Ishikawa (cell line): Measurements from ENCODE around the gene IFT43.

Source experiments
- CEBPB ChIP-seq: IDR thresholded peaks from 2 replicates; pipeline ENCODE4 v1.6.1; 2012
- CREB1 ChIP-seq: IDR thresholded peaks from 2 replicates; pipeline ENCODE4 v1.6.1; 2012; ENCODE audit warnings: low read depth
- EGR1 ChIP-seq: IDR thresholded peaks from 2 replicates; pipeline ENCODE4 v1.6.1; 2012
- EP300 ChIP-seq: IDR thresholded peaks from 2 replicates; pipeline ENCODE4 v1.6.1; 2012; ENCODE audit warnings: borderline replicate concordance
- FOXM1 ChIP-seq: IDR thresholded peaks from 2 replicates; pipeline ENCODE4 v1.6.1; 2012; ENCODE audit warnings: low read depth, borderline replicate concordance
- MAX ChIP-seq: IDR thresholded peaks from 2 replicates; pipeline ENCODE4 v1.6.1; 2012
- NFIC ChIP-seq: IDR thresholded peaks from 2 replicates; pipeline ENCODE4 v1.6.1; 2012
- RAD21 ChIP-seq: IDR thresholded peaks from 2 replicates; pipeline ENCODE4 v1.6.1; 2012; ENCODE audit warnings: low read depth
- REST ChIP-seq: IDR thresholded peaks from 2 replicates; pipeline ENCODE4 v1.6.1; 2012; ENCODE audit warnings: low read depth, mild to moderate bottlenecking
- TAF1 ChIP-seq: IDR thresholded peaks from 2 replicates; pipeline ENCODE4 v1.6.1; 2012; ENCODE audit warnings: low read depth, mild to moderate bottlenecking
- TCF12 ChIP-seq: IDR thresholded peaks from 2 replicates; pipeline ENCODE4 v1.6.1; 2012; ENCODE audit warnings: low read depth
- TEAD4 ChIP-seq: IDR thresholded peaks from 2 replicates; pipeline ENCODE4 v1.6.1; 2012
- YY1 ChIP-seq: IDR thresholded peaks from 2 replicates; pipeline ENCODE4 v1.6.1; 2012; ENCODE audit warnings: low read depth
- ZBTB7A ChIP-seq: IDR thresholded peaks from 2 replicates; pipeline ENCODE4 v1.6.1; 2012; ENCODE audit warnings: low read depth
- TF ChIP-seq, protein P1 (sequence below): IDR thresholded peaks from 2 replicates; pipeline ENCODE4 v1.6.1; 2012

The IFT43 gene

DNA sequence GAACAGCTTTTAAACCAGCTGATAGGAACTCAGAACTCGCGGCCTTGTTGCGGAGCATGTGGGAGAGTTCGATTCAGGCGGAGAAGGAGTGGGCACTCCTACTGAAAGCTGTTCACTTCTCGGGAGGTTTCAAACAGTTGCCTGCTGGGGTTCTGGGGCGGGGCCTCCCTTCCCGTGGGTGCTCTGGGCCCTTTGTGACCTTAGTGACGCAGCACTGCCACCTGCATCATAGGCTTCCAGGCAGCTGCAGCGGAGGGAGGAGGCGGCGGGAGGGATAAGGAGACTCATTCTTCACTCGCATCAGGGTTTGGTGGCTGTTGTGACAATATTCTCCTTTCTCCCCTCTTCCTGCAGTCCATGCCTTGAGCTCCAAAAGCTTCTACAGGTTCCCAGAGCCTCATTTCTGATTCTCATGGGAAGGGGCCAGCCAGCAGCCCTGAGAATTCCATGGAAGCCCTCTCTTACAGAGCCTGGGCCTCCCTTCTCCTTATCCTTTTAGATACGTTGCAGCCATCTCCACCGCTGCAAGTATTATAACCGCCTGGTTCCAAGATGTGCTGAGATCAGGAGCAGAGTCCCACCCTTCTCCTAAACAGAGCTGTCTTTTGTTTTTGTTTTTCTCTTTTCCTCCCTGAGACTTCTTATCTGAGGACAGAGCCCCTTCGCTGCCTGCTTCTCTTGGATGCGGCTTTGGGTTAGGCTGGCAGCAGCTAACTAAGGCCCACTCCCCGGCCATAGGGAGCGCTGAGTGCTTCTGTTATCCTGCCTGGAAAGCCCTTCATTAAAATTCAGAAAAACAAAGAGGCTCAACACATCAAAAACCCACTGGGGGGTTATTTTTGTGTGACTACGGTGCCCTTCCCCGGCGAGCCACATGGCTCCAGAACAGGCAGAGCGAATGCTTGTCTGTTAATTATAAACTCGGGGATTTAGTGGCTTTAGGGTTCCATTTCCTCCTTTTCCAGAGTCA is 98.5 kb downstream of the IFT43 start:
- TF ChIP-seq RAD21 (no peak), EP300 (no peak), ZBTB7A (no peak), TCF12 (no peak), REST (no peak), MAX (no peak), NFIC (no peak), YY1 (no peak), TAF1 (no peak), CEBPB (no peak), FOXM1 (no peak), CREB1 (no peak), TEAD4 (no peak), EGR1 (no peak)
- TF ChIP-seq, protein P1, sequence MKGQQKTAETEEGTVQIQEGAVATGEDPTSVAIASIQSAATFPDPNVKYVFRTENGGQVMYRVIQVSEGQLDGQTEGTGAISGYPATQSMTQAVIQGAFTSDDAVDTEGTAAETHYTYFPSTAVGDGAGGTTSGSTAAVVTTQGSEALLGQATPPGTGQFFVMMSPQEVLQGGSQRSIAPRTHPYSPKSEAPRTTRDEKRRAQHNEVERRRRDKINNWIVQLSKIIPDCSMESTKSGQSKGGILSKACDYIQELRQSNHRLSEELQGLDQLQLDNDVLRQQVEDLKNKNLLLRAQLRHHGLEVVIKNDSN, result no peak

GRCh38 chr14:76085358-76085757 is 99.8 kb downstream of the IFT43 start:
- TF ChIP-seq TEAD4, result no peak
- TF ChIP-seq EGR1, result no peak
- no peak for TF ChIP-seq CREB1
- no peak for TF ChIP-seq ZBTB7A
- no peak for TF ChIP-seq FOXM1
- no peak for TF ChIP-seq MAX
- no peak for TF ChIP-seq NFIC
- TF ChIP-seq CEBPB, result no peak
- no peak for TF ChIP-seq EP300
- TF ChIP-seq, protein P1, result no peak
- TF ChIP-seq TCF12, result no peak
- no peak for TF ChIP-seq YY1
- no peak for TF ChIP-seq TAF1
- TF ChIP-seq RAD21, result no peak
- no peak for TF ChIP-seq REST

DNA sequence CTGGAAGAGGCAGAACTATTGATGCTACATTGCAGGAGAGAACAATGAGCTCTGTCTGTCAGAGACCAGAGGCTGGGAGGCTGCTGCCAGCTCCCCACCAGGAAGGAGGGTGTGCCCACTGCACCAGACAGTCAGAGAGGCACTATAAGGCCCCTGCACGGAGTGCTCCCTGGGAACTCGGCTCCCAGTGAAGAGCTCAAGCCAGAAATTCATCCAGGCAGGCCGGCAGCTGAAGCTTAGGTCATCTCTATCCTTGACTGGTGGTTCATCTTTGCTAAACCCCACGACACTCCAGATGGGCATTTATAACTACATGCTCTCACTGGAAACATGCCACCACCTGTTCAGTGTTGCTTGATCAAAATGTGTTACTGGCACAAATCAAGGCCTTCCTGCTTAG is 101.1 kb downstream of the IFT43 start:
- TF ChIP-seq EGR1 (no peak), FOXM1 (no peak), CEBPB (no peak), TCF12 (no peak), REST (no peak), NFIC (no peak), YY1 (no peak), MAX (no peak), ZBTB7A (no peak), RAD21 (no peak), EP300 (no peak), CREB1 (no peak), TEAD4 (no peak), TAF1 (no peak)
- TF ChIP-seq, protein P1, result no peak
